Neural progenitor cell (in vitro differentiated cells): Measurements from ENCODE around the gene UAP1.

Experiments used
- EZH2 ChIP-seq: fragments of 200-600 bp; sonication (generic); IDR thresholded peaks from 2 replicates; pipeline ENCODE4 v1.6.1; 2017; ENCODE audit warnings: antibody characterized with exemption, mild to moderate bottlenecking, moderate library complexity
- TF ChIP-seq, protein P1 (sequence below): fragments of 200-600 bp; sonication (generic); IDR thresholded peaks from 2 replicates; pipeline ENCODE4 v1.5.1; 2017; ENCODE audit warnings: antibody characterized with exemption, mild to moderate bottlenecking

DNA sequence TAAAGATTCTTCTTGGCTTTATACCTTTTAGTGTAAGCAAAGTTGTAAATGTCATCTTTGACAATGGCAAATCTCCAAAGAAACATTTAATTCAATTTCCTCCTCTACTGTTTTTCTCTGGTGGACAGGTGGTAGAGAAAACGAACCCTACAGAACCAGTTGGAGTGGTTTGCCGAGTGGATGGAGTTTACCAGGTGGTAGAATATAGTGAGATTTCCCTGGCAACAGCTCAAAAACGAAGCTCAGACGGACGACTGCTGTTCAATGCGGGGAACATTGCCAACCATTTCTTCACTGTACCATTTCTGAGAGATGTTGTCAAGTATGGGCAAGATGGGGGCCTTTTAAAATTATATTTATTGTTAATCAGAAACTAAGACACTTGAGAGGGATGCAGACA, 25.8 kb downstream of the UAP1 start:
- TF ChIP-seq, protein P1, sequence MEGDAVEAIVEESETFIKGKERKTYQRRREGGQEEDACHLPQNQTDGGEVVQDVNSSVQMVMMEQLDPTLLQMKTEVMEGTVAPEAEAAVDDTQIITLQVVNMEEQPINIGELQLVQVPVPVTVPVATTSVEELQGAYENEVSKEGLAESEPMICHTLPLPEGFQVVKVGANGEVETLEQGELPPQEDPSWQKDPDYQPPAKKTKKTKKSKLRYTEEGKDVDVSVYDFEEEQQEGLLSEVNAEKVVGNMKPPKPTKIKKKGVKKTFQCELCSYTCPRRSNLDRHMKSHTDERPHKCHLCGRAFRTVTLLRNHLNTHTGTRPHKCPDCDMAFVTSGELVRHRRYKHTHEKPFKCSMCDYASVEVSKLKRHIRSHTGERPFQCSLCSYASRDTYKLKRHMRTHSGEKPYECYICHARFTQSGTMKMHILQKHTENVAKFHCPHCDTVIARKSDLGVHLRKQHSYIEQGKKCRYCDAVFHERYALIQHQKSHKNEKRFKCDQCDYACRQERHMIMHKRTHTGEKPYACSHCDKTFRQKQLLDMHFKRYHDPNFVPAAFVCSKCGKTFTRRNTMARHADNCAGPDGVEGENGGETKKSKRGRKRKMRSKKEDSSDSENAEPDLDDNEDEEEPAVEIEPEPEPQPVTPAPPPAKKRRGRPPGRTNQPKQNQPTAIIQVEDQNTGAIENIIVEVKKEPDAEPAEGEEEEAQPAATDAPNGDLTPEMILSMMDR: no peak
- no peak for TF ChIP-seq EZH2
